ENCODE results near the gene CGGBP1. TPM values are rescaled to one million over a fixed set of nuclear protein-coding genes. Genes with fewer than 3 reads are reported as not detected.

CGGBP1 gene
- total and polyA plus RNA-seq, 2 donors (not counting 1 experiment from before 2014, with no cell fraction given) = 57.3 to 121 TPM

- Mint-ChIP-seq H3K4me3 (no peak overlapping the region), H3K27me3 (no peaks in the 10 kb centered on the region), H3K4me1 (peaks cover 1% of the 10 kb centered on the region), H3K9me3 (ENCODE audit: insufficient read depth) (no peaks in the 10 kb centered on the region), H3K27ac (no peak overlapping the region)
- H3K4me2 ChIP-seq (replicated peaks; ENCODE audit: low read depth, low read length, poor library complexity, severe bottlenecking) = no peak overlapping the region
- TF ChIP-seq EZH2 (IDR thresholded peaks at IDR 0.05; ENCODE audit: borderline replicate concordance, insufficient read depth, low read depth, low read length, poor library complexity, severe bottlenecking) (no peak), CTCF (IDR thresholded peaks at IDR 0.05) (no peak)
- ChIA-PET POLR2A (no interaction called here), CTCF (no interaction called here)
- no peak overlapping the region for H3K4me3 ChIP-seq (ENCODE audit: control extremely low read depth in 1 of 5, extremely low read depth in 1 of 5, insufficient read depth in 1 of 5, low read depth in 2 of 5, low read length in 4 of 5)
- DNase-seq (no peak), ATAC-seq (ENCODE audit: low read depth) (no peak)
- no peak overlapping the region for H3K9ac ChIP-seq (ENCODE audit: low read length)
- no peaks in the 10 kb centered on the region for H4K20me1 ChIP-seq (ENCODE audit: control insufficient read depth, insufficient read depth, low read length, poor library complexity, severe bottlenecking)
- H3K9me3 ChIP-seq (ENCODE audit: control extremely low read depth in 1 of 3, control insufficient read depth in 2 of 3, insufficient read depth in 1 of 3, low read length in 2 of 3) = no peaks in the 10 kb centered on the region
- H3K36me3 ChIP-seq (replicated peaks in 1 of 2; ENCODE audit: control extremely low read depth in 1 of 2, control insufficient read depth in 1 of 2, extremely low read depth in 1 of 2, insufficient read depth in 2 of 2, low read length in 1 of 2) = peaks cover 0 to 5% of the 10 kb centered on the region in 2 experiments
- no peaks in the 10 kb centered on the region for H3K27me3 ChIP-seq (replicated peaks in 1 of 4; ENCODE audit: control extremely low read depth in 1 of 4, control insufficient read depth in 3 of 4, insufficient read depth in 4 of 4, low read length in 3 of 4)
- H3K4me1 ChIP-seq (ENCODE audit: control insufficient read depth in 2 of 2, insufficient read depth in 2 of 2, low read length in 2 of 2) = no peaks in the 10 kb centered on the region
- intact Hi-C loops (cut with micrococcal nuclease) = no loop called here
- no peak overlapping the region for H3K27ac ChIP-seq (ENCODE audit: low read length in 2 of 2)
- H2AFZ ChIP-seq (ENCODE audit: insufficient read depth, low read depth, low read length, poor library complexity, severe bottlenecking) = no peak overlapping the region
- H3K79me2 ChIP-seq (ENCODE audit: control insufficient read depth, insufficient read depth, low read length) = no peaks in the 10 kb centered on the region
Observed at GRCh38 chr3:88105325-88105724, 46.5 kb upstream of the CGGBP1 start.

- Histone ChIP-seq H3K27ac (ENCODE audit: low read length in 2 of 2) (no peak overlapping the region), H3K36me3 (replicated peaks in 1 of 2; ENCODE audit: control extremely low read depth in 1 of 2, control insufficient read depth in 1 of 2, extremely low read depth in 1 of 2, insufficient read depth in 2 of 2, low read length in 1 of 2) (peaks cover 0 to 5% of the 10 kb centered on the region in 2 experiments), H3K27me3 (replicated peaks in 1 of 4; ENCODE audit: control extremely low read depth in 1 of 4, control insufficient read depth in 3 of 4, insufficient read depth in 4 of 4, low read length in 3 of 4) (no peaks in the 10 kb centered on the region), H3K4me1 (ENCODE audit: control insufficient read depth in 2 of 2, insufficient read depth in 2 of 2, low read length in 2 of 2) (no peaks in the 10 kb centered on the region), H2AFZ (ENCODE audit: insufficient read depth, low read depth, low read length, poor library complexity, severe bottlenecking) (no peak overlapping the region), H3K9ac (ENCODE audit: low read length) (no peak overlapping the region), H3K9me3 (ENCODE audit: control extremely low read depth in 1 of 3, control insufficient read depth in 2 of 3, insufficient read depth in 1 of 3, low read length in 2 of 3) (no peaks in the 10 kb centered on the region), H4K20me1 (ENCODE audit: control insufficient read depth, insufficient read depth, low read length, poor library complexity, severe bottlenecking) (no peaks in the 10 kb centered on the region), H3K79me2 (ENCODE audit: control insufficient read depth, insufficient read depth, low read length) (no peaks in the 10 kb centered on the region), H3K4me3 (ENCODE audit: control extremely low read depth in 1 of 5, extremely low read depth in 1 of 5, insufficient read depth in 1 of 5, low read depth in 2 of 5, low read length in 4 of 5) (no peak overlapping the region), H3K4me2 (replicated peaks; ENCODE audit: low read depth, low read length, poor library complexity, severe bottlenecking) (no peak overlapping the region)
- no peak overlapping the region for H3K4me3 Mint-ChIP-seq
- WGBS (ENCODE audit: insufficient coverage) = no CpG with 5 or more reads among the region's 1 CpG
- H3K27me3 Mint-ChIP-seq = no peaks in the 10 kb centered on the region
- DNase-seq (no peak), ATAC-seq (ENCODE audit: low read depth) (no peak)
- intact Hi-C loops (cut with micrococcal nuclease) = no loop called here
- TF ChIP-seq EZH2 (IDR thresholded peaks at IDR 0.05; ENCODE audit: borderline replicate concordance, insufficient read depth, low read depth, low read length, poor library complexity, severe bottlenecking) = no peak
- TF ChIP-seq CTCF (IDR thresholded peaks at IDR 0.05) = no peak
- ChIA-PET CTCF (interaction anchor here (1.0 kb wide), 1 partner anchor 12 kb away, joined by 5 read pairs; no protein-coding TSS in a partner anchor), POLR2A (interaction anchor here (0.5 kb wide), 1 partner anchor 848 kb away, joined by 3 read pairs; no protein-coding TSS in a partner anchor)
- peaks cover 4% of the 10 kb centered on the region for H3K4me1 Mint-ChIP-seq
- no peak overlapping the region for H3K27ac Mint-ChIP-seq
- H3K9me3 Mint-ChIP-seq (ENCODE audit: insufficient read depth) = no peaks in the 10 kb centered on the region
Observed at GRCh38 chr3:88101142-88101541, 42.3 kb upstream of the CGGBP1 start.
